Left ventricle myocardium inferior (tissue), 1 donor: ENCODE measurements around the gene PLCB3. TPM values are rescaled to one million over a fixed set of nuclear protein-coding genes. Genes with fewer than 3 reads are reported as not detected.

Source experiments
- DNase-seq: peaks from one replicate; pipeline ENCODE4 v3.0.0-alpha.2; 2020
- H3K27ac ChIP-seq: fragments of 200-600 bp; replicated peaks from 2 replicates; pipeline ENCODE4 v1.8.0; 2021
- H3K27me3 ChIP-seq: fragments of 200-600 bp; 2 replicates; pipeline ENCODE4 v1.8.0; 2021; ENCODE audit warnings: low read depth
- H3K36me3 ChIP-seq: fragments of 200-600 bp; 2 replicates; pipeline ENCODE4 v1.8.0; 2021
- H3K4me1 ChIP-seq: fragments of 200-600 bp; 2 replicates; pipeline ENCODE4 v1.8.0; 2021
- H3K4me3 ChIP-seq: fragments of 200-600 bp; 2 replicates; pipeline ENCODE4 v1.8.0; 2021; ENCODE audit warnings: mild to moderate bottlenecking, moderate library complexity
- H3K9me3 ChIP-seq: fragments of 200-600 bp; replicated peaks from 2 replicates; pipeline ENCODE4 v1.8.0; 2021
- intact Hi-C: fragments of 100-400 bp; cut with micrococcal nuclease; formaldehyde crosslinking; loops from one replicate; pipeline ENCODE4 v1.11.0; 2022
- total RNA-seq: library from RNA; stranded (reverse); fragmentation: NEBNext Ultra II Directional; extraction: Animal tissue kit (Norgen Biotek cat#: 25700); gene quantifications from one replicate; pipeline ENCODE4 v1.2.1, GENCODE V29; 2021
- TF ChIP-seq, protein P1 (sequence below): fragments of 200-600 bp; IDR thresholded peaks from 2 replicates; pipeline ENCODE4 v1.8.0; 2021; ENCODE audit warnings: antibody characterized with exemption, mild to moderate bottlenecking, borderline replicate concordance
- donor health status: DM: no; HTN: yes; CAD: no; lungs with severe emphysema.

Gene PLCB3
- total RNA-seq, 1 donor from 2014 or later: 10.0 TPM

GRCh38 chr11:64222651-64223000 is 28.7 kb upstream of the PLCB3 start:
- H3K36me3 ChIP-seq: peaks cover 6% of the 10 kb centered on the region

GRCh38 chr11:64223001-64223651 is 28.2 kb upstream of the PLCB3 start:
- peaks cover 6% of the 10 kb centered on the region for H3K36me3 ChIP-seq
- peak overlapping the region; percentile 30 for H3K27ac ChIP-seq
- no peak for DNase-seq
- TF ChIP-seq, protein P1, sequence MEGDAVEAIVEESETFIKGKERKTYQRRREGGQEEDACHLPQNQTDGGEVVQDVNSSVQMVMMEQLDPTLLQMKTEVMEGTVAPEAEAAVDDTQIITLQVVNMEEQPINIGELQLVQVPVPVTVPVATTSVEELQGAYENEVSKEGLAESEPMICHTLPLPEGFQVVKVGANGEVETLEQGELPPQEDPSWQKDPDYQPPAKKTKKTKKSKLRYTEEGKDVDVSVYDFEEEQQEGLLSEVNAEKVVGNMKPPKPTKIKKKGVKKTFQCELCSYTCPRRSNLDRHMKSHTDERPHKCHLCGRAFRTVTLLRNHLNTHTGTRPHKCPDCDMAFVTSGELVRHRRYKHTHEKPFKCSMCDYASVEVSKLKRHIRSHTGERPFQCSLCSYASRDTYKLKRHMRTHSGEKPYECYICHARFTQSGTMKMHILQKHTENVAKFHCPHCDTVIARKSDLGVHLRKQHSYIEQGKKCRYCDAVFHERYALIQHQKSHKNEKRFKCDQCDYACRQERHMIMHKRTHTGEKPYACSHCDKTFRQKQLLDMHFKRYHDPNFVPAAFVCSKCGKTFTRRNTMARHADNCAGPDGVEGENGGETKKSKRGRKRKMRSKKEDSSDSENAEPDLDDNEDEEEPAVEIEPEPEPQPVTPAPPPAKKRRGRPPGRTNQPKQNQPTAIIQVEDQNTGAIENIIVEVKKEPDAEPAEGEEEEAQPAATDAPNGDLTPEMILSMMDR: no peak
- no peaks in the 10 kb centered on the region for H3K9me3 ChIP-seq
- H3K4me1 ChIP-seq: peaks cover 42% of the 10 kb centered on the region
- H3K27me3 ChIP-seq: no peaks in the 10 kb centered on the region
- no peak overlapping the region for H3K4me3 ChIP-seq
- intact Hi-C loops: no loop called here

More at GRCh38 chr11:64222651-64223000, 28.7 kb upstream of the PLCB3 start:
- no peaks in the 10 kb centered on the region for H3K27me3 ChIP-seq
- TF ChIP-seq, protein P1: no peak
- peaks cover 37% of the 10 kb centered on the region for H3K4me1 ChIP-seq
- H3K27ac ChIP-seq: no peak overlapping the region
- no peaks in the 10 kb centered on the region for H3K9me3 ChIP-seq
- no peak overlapping the region for H3K4me3 ChIP-seq
- intact Hi-C loops: no loop called here
- no peak for DNase-seq

DNA sequence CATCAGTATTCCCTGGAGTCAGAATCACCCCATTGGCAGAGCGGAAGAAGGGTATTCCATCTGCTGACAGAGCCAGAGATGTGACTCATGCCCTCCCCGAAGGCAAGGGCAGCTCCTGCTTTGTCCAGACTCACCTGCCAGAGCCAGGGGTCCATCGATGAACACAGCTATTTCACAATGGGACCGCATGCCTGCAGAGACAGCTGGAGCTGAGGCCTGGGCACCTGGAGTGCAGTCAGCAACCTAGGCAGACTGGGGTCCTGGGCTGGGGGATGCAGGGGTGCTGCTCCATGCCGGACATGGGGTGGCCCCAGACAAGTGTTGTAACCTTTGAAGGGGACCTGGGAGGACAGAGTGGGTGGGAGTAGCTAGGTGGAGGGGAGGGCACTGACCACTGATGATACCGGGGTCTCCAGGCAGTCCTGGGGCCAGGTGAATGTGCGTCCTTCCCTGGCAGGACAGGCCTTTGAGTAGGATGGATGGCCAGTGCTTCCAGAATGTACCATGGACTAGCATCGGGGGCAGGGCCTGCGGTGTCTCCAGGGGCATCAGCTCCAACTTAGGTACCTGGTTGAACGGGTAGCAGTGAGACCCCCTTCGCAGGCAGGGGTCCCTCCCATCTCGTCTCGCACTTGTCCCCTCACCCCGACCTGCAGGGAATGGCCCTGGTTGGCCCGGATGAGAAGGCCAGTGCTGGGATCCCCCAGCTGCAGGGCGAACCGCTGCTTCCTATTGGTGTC is 27.0 kb upstream of the PLCB3 start:
- H3K27ac ChIP-seq: peak overlapping the region; percentile 98

GRCh38 chr11:64224891-64225607 is 26.3 kb upstream of the PLCB3 start:
- Histone ChIP-seq H3K4me3 (peak overlapping the region; percentile 95), H3K9me3 (no peaks in the 10 kb centered on the region), H3K36me3 (peaks cover 6% of the 10 kb centered on the region), H3K4me1 (peaks cover 60% of the 10 kb centered on the region), H3K27ac (peak overlapping the region; percentile 98), H3K27me3 (no peaks in the 10 kb centered on the region)
- no peak for DNase-seq
- TF ChIP-seq, protein P1: no peak
- intact Hi-C loops: no loop called here

More for the DNA sequence above, 27.0 kb upstream of the PLCB3 start:
- Histone ChIP-seq H3K4me3 (peak overlapping the region; percentile 95), H3K4me1 (peaks cover 52% of the 10 kb centered on the region), H3K36me3 (peaks cover 6% of the 10 kb centered on the region), H3K9me3 (no peaks in the 10 kb centered on the region), H3K27me3 (no peaks in the 10 kb centered on the region)
- TF ChIP-seq, protein P1: no peak
- no peak for DNase-seq
- intact Hi-C loops: no loop called here

DNA sequence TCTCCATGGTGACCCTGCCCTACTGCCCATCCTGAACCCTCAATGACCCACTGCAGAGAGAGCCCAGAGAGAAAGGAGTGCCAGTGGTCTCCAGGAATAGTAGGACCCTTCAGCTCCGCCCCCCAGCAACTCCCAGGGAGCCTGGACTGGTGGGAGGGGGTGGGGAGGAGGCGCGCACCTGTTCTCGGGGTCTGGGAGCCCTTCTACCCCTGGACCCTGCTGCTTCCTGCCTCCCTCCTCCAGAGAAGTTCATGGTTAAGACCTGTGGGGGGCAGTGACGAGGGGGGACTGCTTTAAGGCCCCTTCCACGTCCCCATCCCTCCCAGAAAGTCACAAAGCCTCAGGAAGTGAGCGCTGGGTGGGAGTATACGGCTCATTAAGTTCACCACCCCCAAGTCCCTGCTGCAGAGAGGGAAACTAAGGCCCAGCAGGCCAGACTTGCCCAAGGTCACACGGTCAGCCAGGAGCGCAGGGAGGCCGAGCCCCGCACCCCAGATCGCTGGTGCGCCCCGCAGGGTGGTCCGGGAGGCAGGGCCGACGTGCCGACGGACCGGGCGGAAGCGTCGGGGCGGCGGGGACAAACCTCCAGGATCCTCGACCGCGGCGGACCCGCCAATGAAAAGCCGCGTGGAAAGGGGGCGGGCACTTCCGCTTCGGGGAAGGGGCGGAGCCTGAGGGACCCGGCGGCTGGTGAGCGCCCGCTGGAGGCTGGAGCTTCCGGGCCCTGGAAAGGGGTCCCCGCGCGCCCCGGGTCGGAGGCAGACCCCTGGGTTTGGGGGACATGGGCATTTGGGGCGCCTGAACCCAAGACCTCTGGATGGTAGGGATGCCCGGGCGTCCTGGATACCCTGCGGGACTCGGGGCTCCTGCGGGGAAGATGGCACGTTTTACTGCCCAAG is 25.5 kb upstream of the PLCB3 start, which contains the start of the genes NUDT22 and TRPT1:
TSS of gene NUDT22 (plus strand) at position 667 of the 899 bp plus-strand sequence. CDS start 379 bp downstream, outside the sequence.
TSS of gene TRPT1 (minus strand) at position 579 of the 899 bp plus-strand sequence. CDS start at position 253, 326 bp downstream.
- intact Hi-C loops: no loop called here
- H3K4me1 ChIP-seq: peaks cover 68% of the 10 kb centered on the region

More for the DNA sequence above, 25.5 kb upstream of the PLCB3 start, which contains the start of the genes NUDT22 and TRPT1:
- Histone ChIP-seq H3K27ac (peak within 1 kb of the TSS; percentile 98), H3K9me3 (no peaks in the 10 kb centered on the region), H3K27me3 (no peaks in the 10 kb centered on the region), H3K4me3 (peak within 1 kb of the TSS; percentile 95), H3K36me3 (peaks cover 6% of the 10 kb centered on the region)
- peak; percentile 93 for DNase-seq
- TF ChIP-seq, protein P1: peak; percentile 34
